ENCODE results near the gene ATP6V0E2. TPM values are rescaled to one million over a fixed set of nuclear protein-coding genes. Genes with fewer than 3 reads are reported as not detected.
"Not testable (repeated sequence)": the region's sequence is repeated elsewhere in the genome, so short reads cannot be mapped to it uniquely, and the experiment has no call there.

The ATP6V0E2 gene
- total RNA-seq, 1 experiment from 2014 or later, result 19.0 TPM

DNA sequence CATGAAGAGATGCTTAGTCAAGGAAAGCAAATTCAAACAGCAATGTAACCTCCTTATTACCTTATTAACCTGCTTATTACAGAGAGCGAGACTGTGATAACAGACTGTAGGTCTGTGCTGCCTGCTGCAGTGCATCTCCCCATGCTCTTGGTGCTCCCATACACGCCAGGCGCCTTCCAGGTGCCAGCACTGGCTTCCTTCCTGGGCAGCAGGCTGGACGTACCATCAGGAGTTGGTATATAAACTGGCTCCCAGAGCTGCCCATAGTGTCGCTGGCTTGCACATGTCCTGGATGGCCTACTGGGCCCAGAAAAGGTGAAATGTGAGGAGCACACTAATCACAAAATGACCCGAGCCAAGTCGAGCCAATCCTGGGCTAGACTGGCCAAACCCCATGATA is 13.5 kb downstream of the ATP6V0E2 start:
- Histone ChIP-seq H2AFZ (ENCODE audit: low read length) (no peak overlapping the region), H3K27me3 (ENCODE audit: insufficient read depth, low read length) (no peaks in the 10 kb centered on the region), H2BK5ac (ENCODE audit: insufficient read length, low read length) (no peak overlapping the region), H3K27ac (ENCODE audit: insufficient read length, low read depth, low read length) (no peak overlapping the region), H2AK5ac (ENCODE audit: insufficient read length, low read length) (no peak overlapping the region), H3K4me2 (ENCODE audit: insufficient read depth, insufficient read length, low read length) (no peak overlapping the region), H4K20me1 (ENCODE audit: control insufficient read depth, insufficient read depth, insufficient read length) (no peaks in the 10 kb centered on the region), H3T11ph (ENCODE audit: low read length) (no peak overlapping the region), H3K23ac (ENCODE audit: insufficient read length, low read depth, low read length) (no peak overlapping the region), H2BK120ac (ENCODE audit: low read depth, low read length, poor library complexity, severe bottlenecking) (no peak overlapping the region), H2BK15ac (ENCODE audit: low read depth, low read length) (0 out of 2 replicates have a peak overlapping the region, but pooled peaks have one; percentile 56), H2BK12ac (ENCODE audit: insufficient read length, low read depth, low read length) (no peak overlapping the region), H3K23me2 (ENCODE audit: insufficient read length, low read depth, low read length, poor library complexity, severe bottlenecking) (no peaks in the 10 kb centered on the region), H4K8ac (replicated peaks; ENCODE audit: insufficient read length, low read depth, low read length) (no peak overlapping the region), H4K91ac (ENCODE audit: insufficient read length, low read depth, low read length) (no peak overlapping the region), H3K79me1 (ENCODE audit: insufficient read depth, low read depth, low read length, poor library complexity, severe bottlenecking) (no peaks in the 10 kb centered on the region), H3K14ac (ENCODE audit: insufficient read depth, low read length) (no peak overlapping the region), H3K79me2 (ENCODE audit: insufficient read depth, low read length) (no peaks in the 10 kb centered on the region), H3K4ac (ENCODE audit: low read depth, low read length) (no peak overlapping the region), H4K5ac (ENCODE audit: insufficient read length, low read depth, low read length) (no peak overlapping the region), H2BK20ac (ENCODE audit: low read depth, low read length, poor library complexity, severe bottlenecking) (no peak overlapping the region), H3K18ac (ENCODE audit: insufficient read length, low read depth, low read length) (no peak overlapping the region), H3K9ac (ENCODE audit: extremely low read depth, insufficient read length, low read length) (no peak overlapping the region), H3K9me3 (ENCODE audit: control insufficient read depth, low read depth, low read length) (no peaks in the 10 kb centered on the region), H3K4me1 (ENCODE audit: insufficient read depth, low read length) (no peaks in the 10 kb centered on the region), H3K56ac (ENCODE audit: insufficient read length, low read depth, low read length) (no peak overlapping the region)
- H3K4me3 Mint-ChIP-seq, result no peak overlapping the region
- no peak for DNase-seq
- peaks cover 38% of the 10 kb centered on the region for H3K27me3 Mint-ChIP-seq (ENCODE audit: low read depth)
- H3K36me3 Mint-ChIP-seq (ENCODE audit: insufficient read depth in 1 of 3, low read depth in 3 of 3), result peaks cover 0 to 2% (median 0%) of the 10 kb centered on the region in 3 experiments; a peak in 1 of 7 replicates
- TF ChIP-seq CTCF (conservative IDR thresholded peaks at IDR 0.05), result no peak
- no peaks in the 10 kb centered on the region; a peak in 1 of 5 replicates for H3K9me3 Mint-ChIP-seq
- no peak overlapping the region for H3K27ac Mint-ChIP-seq
- peaks cover 19 to 23% of the 10 kb centered on the region in 2 experiments for H3K4me1 Mint-ChIP-seq
- no CpG with 5 or more reads among the region's 7 CpGs for WGBS (ENCODE audit: extremely low coverage, insufficient read length, low lambda C conversion rate)

- not testable (repeated sequence) for DNase-seq; H3K14ac ChIP-seq (ENCODE audit: insufficient read depth, low read length); H3K27me3 ChIP-seq (ENCODE audit: insufficient read depth, low read length); H3K4ac ChIP-seq (ENCODE audit: low read depth, low read length); H3K4me1 ChIP-seq (ENCODE audit: insufficient read depth, low read length); H3K79me1 ChIP-seq (ENCODE audit: insufficient read depth, low read depth, low read length, poor library complexity, severe bottlenecking); H2AFZ ChIP-seq (ENCODE audit: low read length); H3K4me2 ChIP-seq (ENCODE audit: insufficient read depth, insufficient read length, low read length); H2BK5ac ChIP-seq (ENCODE audit: insufficient read length, low read length); H4K8ac ChIP-seq (replicated peaks; ENCODE audit: insufficient read length, low read depth, low read length); H4K20me1 ChIP-seq (ENCODE audit: control insufficient read depth, insufficient read depth, insufficient read length); H3K18ac ChIP-seq (ENCODE audit: insufficient read length, low read depth, low read length); H3T11ph ChIP-seq (ENCODE audit: low read length); H3K9me3 Mint-ChIP-seq; H3K4me3 Mint-ChIP-seq; H3K36me3 Mint-ChIP-seq (ENCODE audit: insufficient read depth in 1 of 3, low read depth in 3 of 3); H3K9me3 ChIP-seq (ENCODE audit: control insufficient read depth, low read depth, low read length); H3K79me2 ChIP-seq (ENCODE audit: insufficient read depth, low read length); H3K4me1 Mint-ChIP-seq; H4K91ac ChIP-seq (ENCODE audit: insufficient read length, low read depth, low read length); H2BK12ac ChIP-seq (ENCODE audit: insufficient read length, low read depth, low read length); H3K23me2 ChIP-seq (ENCODE audit: insufficient read length, low read depth, low read length, poor library complexity, severe bottlenecking); H4K5ac ChIP-seq (ENCODE audit: insufficient read length, low read depth, low read length); H3K27ac ChIP-seq (ENCODE audit: insufficient read length, low read depth, low read length); H3K27ac Mint-ChIP-seq; H3K23ac ChIP-seq (ENCODE audit: insufficient read length, low read depth, low read length); H2BK20ac ChIP-seq (ENCODE audit: low read depth, low read length, poor library complexity, severe bottlenecking); H3K9ac ChIP-seq (ENCODE audit: extremely low read depth, insufficient read length, low read length); H2BK15ac ChIP-seq (ENCODE audit: low read depth, low read length); H2AK5ac ChIP-seq (ENCODE audit: insufficient read length, low read length); H3K56ac ChIP-seq (ENCODE audit: insufficient read length, low read depth, low read length); H2BK120ac ChIP-seq (ENCODE audit: low read depth, low read length, poor library complexity, severe bottlenecking)
- WGBS (ENCODE audit: extremely low coverage, insufficient read length, low lambda C conversion rate), result no CpG with 5 or more reads among the region's 2 CpGs
- peaks cover 21% of the 10 kb centered on the region for H3K27me3 Mint-ChIP-seq (ENCODE audit: low read depth)
These were observed 16.9 kb downstream of the ATP6V0E2 start for GRCh38 chr7:149890715-149891114.
